Mesodermal cell (in vitro differentiated cells): ENCODE data around the gene CTLA4.

ENCODE experiments used
- H3K27ac ChIP-seq: 2 replicates; pipeline ENCODE4 v1.7.0; 2013; ENCODE audit warnings: mild to moderate bottlenecking, low read depth, low read length, moderate library complexity; ENCODE audit not compliant: severe bottlenecking
- H3K36me3 ChIP-seq: 2 replicates; pipeline ENCODE4 v1.7.1; 2013; ENCODE audit warnings: mild to moderate bottlenecking, low read length, moderate library complexity; ENCODE audit not compliant: control insufficient read depth, insufficient read depth
- H3K4me1 ChIP-seq: one replicate; pipeline ENCODE4 v1.7.1; 2013; ENCODE audit warnings: mild to moderate bottlenecking, low read length; ENCODE audit not compliant: insufficient read depth, control insufficient read depth, poor library complexity, severe bottlenecking
- H3K4me3 ChIP-seq: 2 replicates; pipeline ENCODE4 v1.7.0; 2013; ENCODE audit warnings: low read length, control low read depth, mild to moderate bottlenecking; ENCODE audit not compliant: insufficient read depth, poor library complexity, severe bottlenecking; ENCODE audit errors: extremely low read depth
- H3K9me3 ChIP-seq: 2 replicates; pipeline ENCODE4 v1.7.1; 2013; ENCODE audit warnings: mild to moderate bottlenecking, low read length, moderate library complexity; ENCODE audit not compliant: control insufficient read depth
- WGBS, 2 experiments: methylation state at CpG; one replicate each; pipeline ENCODE4 v1.1.5; 2013; ENCODE audit warnings: missing lambda C conversion rate in 2 of 2; ENCODE audit not compliant: insufficient coverage in 2 of 2; 5-methylcytosine and 5-hydroxymethylcytosine counted together

CTLA4 gene

GRCh38 chr2:203890733-203891132 lies 23.2 kb downstream of the CTLA4 start:
- WGBS, 2 experiments, result 90 to 91% methylated on average over 1 of the region's 1 CpG
- Histone ChIP-seq H3K4me1 (no peaks in the 10 kb centered on the region), H3K36me3 (no peaks in the 10 kb centered on the region), H3K9me3 (no peaks in the 10 kb centered on the region), H3K27ac (no peak overlapping the region), H3K4me3 (no peak overlapping the region)

GRCh38 chr2:203891474-203891873 lies 23.9 kb downstream of the CTLA4 start:
- Histone ChIP-seq H3K27ac (no peak overlapping the region), H3K4me3 (no peak overlapping the region), H3K36me3 (no peaks in the 10 kb centered on the region), H3K9me3 (no peaks in the 10 kb centered on the region), H3K4me1 (no peaks in the 10 kb centered on the region)
- WGBS, 2 experiments, result 100% methylated on average over 1 of the region's 2 CpGs; no CpG with 5 or more reads in 1 of the 2 experiments

GRCh38 chr2:203892207-203892606 lies 24.6 kb downstream of the CTLA4 start:
- no peaks in the 10 kb centered on the region for H3K9me3 ChIP-seq
- H3K4me1 ChIP-seq, result no peaks in the 10 kb centered on the region
- H3K36me3 ChIP-seq, result no peaks in the 10 kb centered on the region
- no peak overlapping the region for H3K27ac ChIP-seq
- H3K4me3 ChIP-seq, result no peak overlapping the region
- WGBS, 2 experiments, result 89 to 92% methylated on average over 3 to 4 of the region's 4 CpGs

GRCh38 chr2:203893401-203893800 lies 25.8 kb downstream of the CTLA4 start:
- Histone ChIP-seq H3K4me1 (no peaks in the 10 kb centered on the region), H3K36me3 (no peaks in the 10 kb centered on the region), H3K4me3 (no peak overlapping the region), H3K27ac (no peak overlapping the region), H3K9me3 (no peaks in the 10 kb centered on the region)

- 91 to 94% methylated on average over 6 of the region's 7 CpGs for WGBS, 2 experiments
- no peaks in the 10 kb centered on the region for H3K9me3 ChIP-seq
- H3K4me3 ChIP-seq, result no peak overlapping the region
- H3K27ac ChIP-seq, result no peak overlapping the region
- no peaks in the 10 kb centered on the region for H3K4me1 ChIP-seq
- H3K36me3 ChIP-seq, result no peaks in the 10 kb centered on the region
Observed at GRCh38 chr2:203893840-203894239, 26.3 kb downstream of the CTLA4 start.

GRCh38 chr2:203894262-203894661 lies 26.7 kb downstream of the CTLA4 start:
- H3K9me3 ChIP-seq, result no peaks in the 10 kb centered on the region
- no CpG with 5 or more reads among the region's 1 CpG for WGBS, 2 experiments
- no peaks in the 10 kb centered on the region for H3K36me3 ChIP-seq
- no peak overlapping the region for H3K27ac ChIP-seq
- no peak overlapping the region for H3K4me3 ChIP-seq
- H3K4me1 ChIP-seq, result no peaks in the 10 kb centered on the region

- Histone ChIP-seq H3K36me3 (no peaks in the 10 kb centered on the region), H3K27ac (no peak overlapping the region), H3K9me3 (peaks cover 5% of the 10 kb centered on the region), H3K4me1 (no peaks in the 10 kb centered on the region), H3K4me3 (no peak overlapping the region)
- no CpG with 5 or more reads among the region's 2 CpGs for WGBS, 2 experiments
Observed at GRCh38 chr2:203897544-203897943, 30.0 kb downstream of the CTLA4 start.

GRCh38 chr2:203898657-203899056 lies 31.1 kb downstream of the CTLA4 start:
- H3K4me1 ChIP-seq, result no peaks in the 10 kb centered on the region
- 100% methylated on average over 2 of the region's 2 CpGs; no CpG with 5 or more reads in 1 of the 2 experiments for WGBS, 2 experiments
- no peak overlapping the region for H3K4me3 ChIP-seq
- H3K9me3 ChIP-seq, result peaks cover 10% of the 10 kb centered on the region
- H3K27ac ChIP-seq, result no peak overlapping the region
- H3K36me3 ChIP-seq, result no peaks in the 10 kb centered on the region

GRCh38 chr2:203900253-203900652 lies 32.7 kb downstream of the CTLA4 start:
- no peak overlapping the region for H3K27ac ChIP-seq
- no peaks in the 10 kb centered on the region for H3K4me1 ChIP-seq
- H3K36me3 ChIP-seq, result no peaks in the 10 kb centered on the region
- H3K9me3 ChIP-seq, result peaks cover 10% of the 10 kb centered on the region
- no CpG with 5 or more reads among the region's 2 CpGs for WGBS, 2 experiments
- no peak overlapping the region for H3K4me3 ChIP-seq

GRCh38 chr2:203904022-203904421 lies 36.5 kb downstream of the CTLA4 start:
- 93 to 100% methylated on average over 3 of the region's 4 CpGs for WGBS, 2 experiments

GRCh38 chr2:203905656-203906055 lies 38.1 kb downstream of the CTLA4 start:
- no peak overlapping the region for H3K4me3 ChIP-seq

More at GRCh38 chr2:203904022-203904421, 36.5 kb downstream of the CTLA4 start:
- no peak overlapping the region for H3K4me3 ChIP-seq
- H3K9me3 ChIP-seq, result peaks cover 10% of the 10 kb centered on the region
- H3K27ac ChIP-seq, result no peak overlapping the region
- no peaks in the 10 kb centered on the region for H3K36me3 ChIP-seq
- peaks cover under 1% of the 10 kb centered on the region for H3K4me1 ChIP-seq

More at GRCh38 chr2:203905656-203906055, 38.1 kb downstream of the CTLA4 start:
- Histone ChIP-seq H3K36me3 (no peaks in the 10 kb centered on the region), H3K27ac (no peak overlapping the region), H3K4me1 (peaks cover 5% of the 10 kb centered on the region), H3K9me3 (peaks cover 10% of the 10 kb centered on the region)
